NK-92 (cell line): ENCODE data around the gene CMTM7.

Experiments used
- DNase-seq: peaks from one replicate; lab custom pipeline; 2025; ENCODE audit not compliant: unreplicated experiment; lab: John Stamatoyannopoulos, UW

CMTM7 gene

GRCh38 chr3:32413845-32414521 is 22.3 kb downstream of the CMTM7 start:
- DNase-seq: no peak

- DNase-seq: no peak
Observed at GRCh38 chr3:32414522-32415202, 23.0 kb downstream of the CMTM7 start.

- no peak for DNase-seq
Observed at GRCh38 chr3:32419742-32420125, 28.1 kb downstream of the CMTM7 start.

- DNase-seq: no peak
Observed at GRCh38 chr3:32420126-32421038, 28.7 kb downstream of the CMTM7 start.

- no peak for DNase-seq
Observed at GRCh38 chr3:32421185-32421584, 29.5 kb downstream of the CMTM7 start.

- no peak for DNase-seq
Observed at GRCh38 chr3:32421991-32422859, 30.6 kb downstream of the CMTM7 start.

DNA sequence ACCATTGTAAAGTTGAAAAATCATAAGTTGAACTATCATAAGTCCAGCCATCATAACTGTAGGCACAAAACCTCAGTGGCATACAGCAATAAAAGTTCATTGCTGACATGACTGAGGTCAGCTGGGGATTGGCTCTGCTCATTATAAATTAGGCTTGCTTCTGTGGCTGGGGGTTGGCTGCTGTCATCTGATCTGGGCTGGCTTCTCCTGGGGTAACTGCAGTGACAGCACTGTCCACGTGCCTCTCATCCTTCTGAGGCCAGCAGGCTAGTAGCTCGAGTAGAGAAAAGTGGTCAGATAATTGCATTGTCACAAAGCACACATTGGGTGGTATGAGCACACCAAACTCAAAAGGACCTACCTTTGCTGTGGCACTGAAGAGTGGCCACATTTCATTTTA is 31.3 kb downstream of the CMTM7 start:
- no peak for DNase-seq

GRCh38 chr3:32423534-32423933 is 31.9 kb downstream of the CMTM7 start:
- no peak for DNase-seq

DNA sequence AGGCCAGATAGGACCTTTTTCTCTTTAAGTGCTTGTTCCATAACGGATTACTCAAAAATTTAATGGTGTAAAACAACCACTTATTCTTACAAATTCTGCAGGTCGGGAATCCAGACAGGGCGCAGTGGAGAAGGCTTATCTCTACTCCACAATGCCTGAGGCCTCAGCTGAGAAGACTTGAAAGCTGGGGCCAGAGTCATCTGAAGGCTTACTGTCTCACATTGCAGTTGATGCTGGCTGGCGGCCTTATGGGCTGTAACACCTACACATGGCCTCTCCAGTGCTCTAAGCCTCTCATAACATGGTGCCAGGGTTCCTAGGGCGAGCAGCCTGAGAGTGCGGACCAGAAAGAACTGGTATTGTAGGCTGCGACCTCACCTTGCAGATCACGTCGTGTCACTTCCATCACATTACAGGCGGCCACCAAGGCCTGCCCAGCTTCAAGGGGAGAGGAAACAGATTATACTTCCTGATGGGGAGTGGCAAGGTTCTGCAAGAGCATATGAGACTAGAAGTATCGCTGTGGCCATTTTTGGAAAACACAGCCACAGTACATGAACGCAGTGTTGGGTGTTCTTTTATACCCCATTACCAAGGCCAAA is 32.4 kb downstream of the CMTM7 start:
- DNase-seq: no peak

- DNase-seq: no peak
Observed at GRCh38 chr3:32424581-32425250, 33.1 kb downstream of the CMTM7 start.

- DNase-seq: no peak
Observed at GRCh38 chr3:32428092-32429068, 36.7 kb downstream of the CMTM7 start.

DNA sequence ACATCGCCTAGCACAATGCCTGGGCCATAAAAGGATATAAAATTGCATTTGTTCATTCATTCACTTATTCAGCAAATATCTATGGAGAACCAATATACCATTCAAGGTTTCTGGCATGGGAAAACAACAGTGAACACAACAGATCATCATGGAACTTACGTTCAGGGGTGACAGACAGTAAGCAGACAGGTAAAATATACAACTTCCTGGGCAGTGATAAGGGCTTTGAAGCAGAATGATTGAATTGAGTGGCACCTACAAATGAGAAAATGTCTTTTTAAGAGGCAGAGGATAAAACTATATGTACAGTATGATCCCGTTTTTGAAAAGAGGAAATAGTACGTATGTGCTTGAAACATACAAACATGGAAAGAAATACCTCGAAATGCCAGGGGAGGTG is 39.2 kb downstream of the CMTM7 start:
- DNase-seq: no peak

DNA sequence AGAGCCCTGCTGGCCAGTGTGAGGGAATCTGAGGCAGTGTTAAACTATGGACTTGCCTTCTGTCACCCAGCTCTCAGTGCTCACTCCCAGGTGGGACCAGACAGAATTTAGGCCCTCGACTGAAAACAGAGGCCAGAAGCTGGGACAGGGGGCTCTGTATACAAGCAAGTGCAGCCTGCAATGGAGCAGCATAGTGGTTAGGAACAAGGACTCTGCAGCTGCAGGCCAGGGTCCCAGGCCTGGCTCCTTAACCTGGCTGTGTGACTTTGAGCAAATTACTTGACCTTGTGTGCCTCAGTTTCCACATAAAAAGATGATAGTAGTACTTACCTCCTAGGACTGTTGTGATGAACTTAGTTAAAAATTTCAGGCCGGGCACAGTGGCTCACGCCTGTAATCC is 39.8 kb downstream of the CMTM7 start:
- no peak for DNase-seq

DNA sequence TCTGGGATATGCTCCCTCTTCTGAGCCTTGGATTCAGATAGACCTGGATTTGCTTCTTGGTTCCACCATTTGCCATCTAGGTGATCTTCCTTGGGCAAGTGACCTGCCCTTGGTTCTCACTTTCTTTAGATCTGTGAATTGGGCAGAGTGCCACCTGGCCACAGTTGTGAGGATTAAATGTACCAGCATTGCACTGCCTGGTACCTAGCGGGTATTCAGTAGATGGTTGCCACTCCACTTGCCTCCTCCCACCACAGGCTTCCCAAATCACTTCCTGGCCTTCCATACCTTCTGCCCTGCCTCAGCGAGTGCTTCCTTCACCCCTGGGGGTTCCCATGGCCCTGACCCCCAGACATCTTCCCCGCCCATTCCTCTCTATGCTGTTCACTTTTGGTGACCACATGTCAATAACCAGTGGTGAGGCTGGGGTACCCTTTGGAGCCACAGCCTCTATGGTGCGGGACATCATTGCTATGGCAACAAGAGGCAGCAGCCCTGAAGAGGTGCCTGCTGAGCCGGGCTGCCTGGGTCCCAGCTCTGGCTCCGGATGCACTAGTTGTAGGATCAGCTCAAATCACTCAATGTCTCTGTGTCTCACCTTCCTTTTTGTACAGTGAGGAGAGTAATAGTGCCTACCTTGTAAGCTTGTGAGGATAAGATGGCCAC is 40.5 kb downstream of the CMTM7 start:
- no peak for DNase-seq

DNA sequence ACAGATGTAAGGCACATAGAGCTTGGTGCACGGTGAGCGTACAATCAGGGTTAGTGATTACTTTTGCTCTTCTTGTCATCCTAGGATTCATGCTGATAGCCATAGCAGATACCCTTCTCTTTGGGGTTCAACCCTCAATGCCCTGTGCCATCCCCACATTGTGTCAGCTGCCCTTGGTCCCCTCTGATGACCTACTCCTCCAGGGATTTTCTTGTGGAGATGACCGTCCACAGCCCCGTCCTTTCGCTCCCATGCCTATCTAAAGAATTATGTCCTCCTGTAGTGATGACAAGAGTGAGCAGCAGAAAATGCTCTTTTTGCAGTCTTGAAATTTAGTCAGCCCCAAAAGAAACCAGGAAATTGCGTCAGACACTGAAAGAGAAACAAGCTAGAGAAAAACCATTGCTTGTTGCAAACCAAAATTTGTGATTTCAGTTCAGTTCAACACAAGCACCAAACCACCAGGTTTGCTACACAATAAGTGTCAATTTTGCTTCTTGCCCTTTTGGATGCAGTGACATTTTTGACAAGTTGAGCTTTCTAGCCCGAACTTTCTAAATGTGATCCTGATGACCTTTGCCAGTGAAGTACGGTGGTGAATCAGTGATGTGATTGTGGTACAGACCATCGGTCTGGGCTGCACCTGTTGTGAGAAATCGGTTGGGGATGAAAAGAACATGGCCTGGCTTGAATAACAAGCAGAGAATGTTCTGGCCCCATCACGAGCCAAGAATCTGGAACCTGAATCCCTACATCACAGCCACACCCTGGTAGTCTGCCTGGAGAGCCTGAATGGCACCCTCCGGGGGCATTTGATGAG is 41.3 kb downstream of the CMTM7 start:
- DNase-seq: no peak

GRCh38 chr3:32434206-32434605 is 42.6 kb downstream of the CMTM7 start:
- DNase-seq: no peak
